Smooth muscle cell (in vitro differentiated cells): ENCODE data around the gene YTHDF1. TPM values are rescaled to one million over a fixed set of nuclear protein-coding genes. Genes with fewer than 3 reads are reported as not detected.

Experiments used
- DNase-seq: peaks from one replicate; lab custom pipeline; 2025; ENCODE audit not compliant: unreplicated experiment; lab: John Stamatoyannopoulos, UW
- H2AFZ ChIP-seq: fragments of 200-600 bp; sonication (generic); 2 replicates; pipeline ENCODE4 v1.6.0; 2016; ENCODE audit warnings: antibody characterized with exemption, low read depth, mild to moderate bottlenecking
- H3F3A ChIP-seq: fragments of 200-600 bp; sonication (generic); 2 replicates; pipeline ENCODE4 v1.6.0; 2017; ENCODE audit warnings: antibody characterized with exemption, low read depth
- H3K27ac ChIP-seq: fragments of 200-600 bp; sonication (generic); 2 replicates; pipeline ENCODE4 v1.5.1; 2016; ENCODE audit warnings: low read depth, mild to moderate bottlenecking
- H3K27me3 ChIP-seq: fragments of 200-600 bp; sonication (generic); 2 replicates; pipeline ENCODE4 v1.6.1; 2016; ENCODE audit warnings: low read depth, mild to moderate bottlenecking
- H3K36me3 ChIP-seq: fragments of 200-600 bp; sonication (generic); 2 replicates; pipeline ENCODE4 v1.5.1; 2016; ENCODE audit warnings: low read depth
- H3K4me1 ChIP-seq: fragments of 200-600 bp; sonication (generic); 2 replicates; pipeline ENCODE4 v1.5.1; 2016; ENCODE audit warnings: low read depth
- H3K4me2 ChIP-seq: fragments of 200-600 bp; sonication (generic); 2 replicates; pipeline ENCODE4 v1.6.0; 2016; ENCODE audit warnings: mild to moderate bottlenecking
- H3K4me3 ChIP-seq: fragments of 200-600 bp; sonication (generic); 2 replicates; pipeline ENCODE4 v1.5.1; 2016; ENCODE audit warnings: mild to moderate bottlenecking
- H3K79me2 ChIP-seq: fragments of 200-600 bp; sonication (generic); 2 replicates; pipeline ENCODE4 v1.6.0; 2016; ENCODE audit warnings: low read depth, mild to moderate bottlenecking
- H3K9ac ChIP-seq: fragments of 200-600 bp; sonication (generic); 2 replicates; pipeline ENCODE4 v1.6.0; 2016; ENCODE audit warnings: low read depth
- H3K9me3 ChIP-seq: fragments of 200-600 bp; sonication (generic); replicated peaks from 2 replicates; pipeline ENCODE4 v1.5.1; 2016; ENCODE audit warnings: low read depth
- H4K20me1 ChIP-seq: fragments of 200-600 bp; sonication (generic); 2 replicates; pipeline ENCODE4 v1.6.0; 2016; ENCODE audit warnings: low read depth
- WGBS: methylation state at CpG from one replicate; pipeline ENCODE4 v1.1.7; 2016; ENCODE audit warnings: low lambda C conversion rate; 5-methylcytosine and 5-hydroxymethylcytosine counted together
- polyA plus RNA-seq: library from polyadenylated mRNA; unstranded; fragments of >200 nt; fragmentation: Nextera tagmentation; extraction: Ambion mirVana; gene quantifications from 2 replicates; pipeline ENCODE4 v1.2.1, GENCODE V29; 2016
- total RNA-seq: library from RNA; depleted of rRNA; stranded (reverse); fragments of >200 nt; gene quantifications from 2 replicates; pipeline ENCODE4 v1.2.3, GENCODE V29; 2014
- TF ChIP-seq, protein P1 (sequence below): fragments of 200-600 bp; sonication (generic); IDR thresholded peaks from 2 replicates; pipeline ENCODE4 v1.5.1; 2017; ENCODE audit warnings: borderline replicate concordance, mild to moderate bottlenecking, antibody characterized with exemption; ENCODE audit not compliant: insufficient read depth, poor library complexity, severe bottlenecking

The YTHDF1 gene
- total and polyA plus RNA-seq, 2 experiments from 2014 or later = 28.2 to 35.8 TPM

DNA sequence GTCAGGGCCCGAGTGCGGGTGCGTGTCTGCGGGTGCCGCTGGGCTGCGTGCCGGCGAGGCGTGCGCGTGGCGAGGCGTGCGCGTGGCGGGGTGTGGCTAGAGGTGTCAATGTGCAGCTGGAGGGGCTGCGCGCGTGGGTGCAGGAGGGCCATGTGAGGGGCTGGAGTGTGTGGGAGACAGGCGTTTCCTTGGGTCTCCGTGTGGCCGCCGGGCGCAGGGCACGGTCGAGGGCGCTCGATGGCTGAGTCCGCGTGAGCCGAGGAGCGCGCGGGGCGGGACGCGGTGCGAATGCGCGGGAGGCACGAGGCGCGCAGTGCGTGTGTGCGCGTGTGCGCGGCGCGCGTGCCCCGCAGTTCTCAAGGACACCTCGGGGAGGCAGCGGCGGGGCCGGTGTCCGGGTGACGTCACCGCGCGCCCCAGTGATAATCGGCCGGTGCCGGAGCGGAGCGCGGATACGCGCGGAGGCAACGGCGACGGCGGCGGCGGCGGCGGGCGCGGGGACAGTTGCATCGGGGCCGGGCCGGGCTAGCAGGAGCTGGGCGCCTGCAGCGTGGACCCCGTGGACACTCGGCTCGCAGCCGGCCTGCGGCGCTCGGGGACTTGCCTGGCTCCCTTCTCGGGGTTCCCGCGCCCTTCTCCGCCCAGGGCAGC lies 38.7 kb downstream of the YTHDF1 start:
- DNase-seq = no peak
- Histone ChIP-seq H4K20me1 (peaks cover 17% of the 10 kb centered on the region), H3K4me3 (no peak overlapping the region), H3K9ac (no peak overlapping the region), H3K9me3 (no peaks in the 10 kb centered on the region), H3F3A (no peaks in the 10 kb centered on the region), H3K4me2 (peak overlapping the region; percentile 74), H3K79me2 (no peaks in the 10 kb centered on the region), H2AFZ (no peak overlapping the region), H3K4me1 (peaks cover 36% of the 10 kb centered on the region), H3K27me3 (peaks cover 92% of the 10 kb centered on the region), H3K27ac (no peak overlapping the region), H3K36me3 (no peaks in the 10 kb centered on the region)
- 6% methylated on average over 71 of the region's 96 CpGs for WGBS
- TF ChIP-seq, protein P1, sequence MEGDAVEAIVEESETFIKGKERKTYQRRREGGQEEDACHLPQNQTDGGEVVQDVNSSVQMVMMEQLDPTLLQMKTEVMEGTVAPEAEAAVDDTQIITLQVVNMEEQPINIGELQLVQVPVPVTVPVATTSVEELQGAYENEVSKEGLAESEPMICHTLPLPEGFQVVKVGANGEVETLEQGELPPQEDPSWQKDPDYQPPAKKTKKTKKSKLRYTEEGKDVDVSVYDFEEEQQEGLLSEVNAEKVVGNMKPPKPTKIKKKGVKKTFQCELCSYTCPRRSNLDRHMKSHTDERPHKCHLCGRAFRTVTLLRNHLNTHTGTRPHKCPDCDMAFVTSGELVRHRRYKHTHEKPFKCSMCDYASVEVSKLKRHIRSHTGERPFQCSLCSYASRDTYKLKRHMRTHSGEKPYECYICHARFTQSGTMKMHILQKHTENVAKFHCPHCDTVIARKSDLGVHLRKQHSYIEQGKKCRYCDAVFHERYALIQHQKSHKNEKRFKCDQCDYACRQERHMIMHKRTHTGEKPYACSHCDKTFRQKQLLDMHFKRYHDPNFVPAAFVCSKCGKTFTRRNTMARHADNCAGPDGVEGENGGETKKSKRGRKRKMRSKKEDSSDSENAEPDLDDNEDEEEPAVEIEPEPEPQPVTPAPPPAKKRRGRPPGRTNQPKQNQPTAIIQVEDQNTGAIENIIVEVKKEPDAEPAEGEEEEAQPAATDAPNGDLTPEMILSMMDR = no peak

DNA sequence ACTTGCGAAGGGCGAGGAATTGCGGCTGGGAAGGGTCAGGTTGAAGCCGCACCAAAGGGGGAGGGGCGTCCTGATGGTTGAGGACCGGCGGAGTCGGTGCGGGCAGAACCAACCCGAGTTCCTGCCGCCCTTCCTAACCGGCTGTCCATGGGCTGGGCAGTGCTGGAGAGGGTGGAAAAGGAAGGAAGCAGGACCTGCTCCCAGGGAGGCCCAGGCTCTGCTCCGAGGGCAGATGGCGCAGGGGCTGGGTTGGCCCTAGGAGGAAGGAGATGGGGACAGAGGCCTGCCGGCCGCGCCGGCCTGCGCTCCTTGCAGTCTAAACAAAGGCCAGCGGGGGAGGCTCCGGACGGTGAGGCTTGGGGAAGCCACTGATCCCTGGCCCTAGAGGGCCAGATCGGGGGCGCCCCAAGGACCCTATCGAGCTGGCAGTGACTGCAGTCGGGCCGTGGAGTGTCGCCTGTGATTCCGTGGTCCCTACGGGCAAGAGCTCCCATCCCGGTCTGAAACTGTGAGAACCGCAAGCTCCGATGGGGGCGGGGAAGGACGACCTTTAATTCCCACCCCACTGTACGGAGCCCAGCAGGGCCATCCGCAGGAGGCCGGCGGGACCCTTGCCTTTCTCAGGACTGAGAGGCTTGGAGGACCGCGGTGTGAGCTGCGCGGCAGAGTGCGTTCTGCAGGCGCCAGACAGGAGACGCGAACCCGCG lies 39.4 kb downstream of the YTHDF1 start:
- H3K27ac ChIP-seq = no peak overlapping the region

DNA sequence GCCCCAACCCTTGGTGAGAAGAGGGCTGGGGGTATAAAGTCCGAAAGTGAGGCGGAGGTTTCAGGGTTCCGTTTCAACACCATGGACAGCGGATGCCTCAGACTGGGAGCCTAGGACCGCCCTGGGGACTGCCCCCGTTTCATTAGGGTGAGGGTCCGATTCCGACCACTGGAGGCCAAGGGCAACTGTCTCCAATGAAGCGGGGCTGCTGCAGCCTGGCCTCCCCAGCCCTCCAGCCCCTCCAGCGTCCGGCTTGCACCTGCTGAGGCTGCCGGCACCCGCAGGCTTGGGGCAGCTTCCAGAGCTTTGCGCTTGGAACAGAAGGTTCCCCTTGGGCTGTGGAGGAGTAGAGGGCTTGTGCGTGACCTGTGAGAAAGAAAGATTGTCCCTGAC lies 39.9 kb downstream of the YTHDF1 start:
- TF ChIP-seq, protein P1 = no peak
- H2AFZ ChIP-seq = no peak overlapping the region
- peaks cover 98% of the 10 kb centered on the region for H3K27me3 ChIP-seq
- H3K9ac ChIP-seq = no peak overlapping the region
- H3K79me2 ChIP-seq = no peaks in the 10 kb centered on the region
- no peaks in the 10 kb centered on the region for H3K9me3 ChIP-seq
- H4K20me1 ChIP-seq = peaks cover 17% of the 10 kb centered on the region
- peaks cover 36% of the 10 kb centered on the region for H3K4me1 ChIP-seq
- 11% methylated on average over 15 of the region's 15 CpGs for WGBS
- no peak overlapping the region for H3K27ac ChIP-seq
- no peak for DNase-seq
- H3K4me2 ChIP-seq = no peak overlapping the region
- H3K36me3 ChIP-seq = no peaks in the 10 kb centered on the region
- H3F3A ChIP-seq = no peaks in the 10 kb centered on the region
- H3K4me3 ChIP-seq = no peak overlapping the region

More for the DNA sequence above, 39.4 kb downstream of the YTHDF1 start:
- Histone ChIP-seq H3K27me3 (peaks cover 98% of the 10 kb centered on the region), H3K79me2 (no peaks in the 10 kb centered on the region), H3K4me3 (no peak overlapping the region), H3K4me1 (peaks cover 36% of the 10 kb centered on the region), H3F3A (no peaks in the 10 kb centered on the region), H3K4me2 (no peak overlapping the region), H3K9ac (no peak overlapping the region), H3K36me3 (no peaks in the 10 kb centered on the region), H4K20me1 (peaks cover 17% of the 10 kb centered on the region), H2AFZ (no peak overlapping the region), H3K9me3 (no peaks in the 10 kb centered on the region)
- no peak for DNase-seq
- 9% methylated on average over 49 of the region's 49 CpGs for WGBS
- TF ChIP-seq, protein P1 = no peak
